SK-N-SH (cell line): Measurements from ENCODE around the gene FSTL5. TPM values are rescaled to one million over a fixed set of nuclear protein-coding genes. Genes with fewer than 3 reads are reported as not detected.

ENCODE experiments used
- CTCF ChIA-PET: fragments of 300-600, 350-600 bp; formaldehyde crosslinking; extraction: SDS; loops from one replicate; lab custom pipeline; 2021; lab: Yijun Ruan, JAX
- POLR2A ChIA-PET: fragments of 350-600 bp; sonication (Branson Sonifier 250); formaldehyde crosslinking; extraction: SDS; loops from one replicate; lab custom pipeline; 2020; ENCODE audit warnings: antibody characterized with exemption, inconsistent platforms; lab: Yijun Ruan, JAX
- DNase-seq: peaks from one replicate; pipeline ENCODE4 v3.0.0; 2012
- H2AFZ ChIP-seq: fragments of 200-600 bp; sonication (generic); 2 replicates; pipeline ENCODE4 v1.8.1; 2016; ENCODE audit warnings: antibody characterized with exemption, mild to moderate bottlenecking, low read depth
- H3F3A ChIP-seq: fragments of 200-600 bp; sonication (generic); replicated peaks from 2 replicates; pipeline ENCODE3; 2016; ENCODE audit warnings: antibody characterized with exemption, mild to moderate bottlenecking; ENCODE audit not compliant: insufficient read depth
- H3K27ac ChIP-seq, 2 experiments: fragments of 200-500 bp in 1 of 2; fragments of 200-600 bp in 1 of 2; sonication (Bioruptor generic) in 1 of 2; sonication (generic), shearing (Covaris generic) in 1 of 2; 2 replicates each; pipeline versions ENCODE4 v1.5.1 to v1.6.1; 2014 to 2016; ENCODE audit warnings: low read depth in 2 of 2, inconsistent platforms in 1 of 2, low read length in 1 of 2, mild to moderate bottlenecking in 1 of 2, mixed read lengths in 1 of 2
- H3K27me3 ChIP-seq: fragments of 200-600 bp; sonication (generic), shearing (Covaris generic); 2 replicates; pipeline ENCODE4 v1.6.1; 2016; ENCODE audit warnings: mixed run types; ENCODE audit not compliant: insufficient read depth
- H3K36me3 ChIP-seq, 2 experiments: fragments of 200-500 bp in 1 of 2; fragments of 200-600 bp in 1 of 2; sonication (Bioruptor generic) in 1 of 2; sonication (generic) in 1 of 2; replicated peaks in 1 of 2; 2 replicates each; pipeline versions ENCODE3 to v1.5.1; 2014 to 2016; ENCODE audit warnings: low read length in 1 of 2, mild to moderate bottlenecking in 1 of 2; ENCODE audit not compliant: insufficient read depth in 2 of 2, control insufficient read depth in 1 of 2
- H3K4me1 ChIP-seq, 2 experiments: fragments of 200-500 bp in 1 of 2; fragments of 200-600 bp in 1 of 2; sonication (Bioruptor generic) in 1 of 2; sonication (generic), shearing (Covaris generic) in 1 of 2; 2 replicates each; pipeline versions ENCODE4 v1.5.1 to v1.6.1; 2014 to 2016; ENCODE audit warnings: low read depth in 1 of 2, low read length in 1 of 2, mixed run types in 1 of 2; ENCODE audit not compliant: insufficient read depth in 2 of 2, control insufficient read depth in 1 of 2
- H3K4me2 ChIP-seq: fragments of 200-600 bp; sonication (generic), shearing (Covaris generic); 2 replicates; pipeline ENCODE4 v1.6.1; 2017; ENCODE audit warnings: mixed run types
- H3K4me3 ChIP-seq, 2 experiments: fragments of 200-500 bp in 1 of 2; fragments of 200-600 bp in 1 of 2; sonication (Bioruptor generic) in 1 of 2; sonication (generic), shearing (Covaris generic) in 1 of 2; 2 replicates each; pipeline versions ENCODE4 v1.5.1 to v1.8.1; 2014 to 2016; ENCODE audit warnings: low read depth in 2 of 2, inconsistent platforms in 1 of 2, low read length in 1 of 2, mild to moderate bottlenecking in 1 of 2, mixed read lengths in 1 of 2, moderate library complexity in 1 of 2
- H3K79me2 ChIP-seq: fragments of 200-600 bp; sonication (generic); 2 replicates; pipeline ENCODE4 v1.8.1; 2017; ENCODE audit warnings: mild to moderate bottlenecking; ENCODE audit not compliant: insufficient read depth
- H3K9ac ChIP-seq: fragments of 200-600 bp; sonication (generic); 2 replicates; pipeline ENCODE4 v1.6.1; 2017; ENCODE audit warnings: mixed run types
- H3K9me2 ChIP-seq: fragments of 200-600 bp; sonication (generic); 2 replicates; pipeline ENCODE4 v1.6.1; 2017; ENCODE audit warnings: mixed run types
- H3K9me3 ChIP-seq: fragments of 200-600 bp; sonication (generic); 2 replicates; pipeline ENCODE4 v1.6.1; 2017; ENCODE audit warnings: mixed run types, mild to moderate bottlenecking, moderate library complexity
- H4K20me1 ChIP-seq: fragments of 200-600 bp; sonication (generic); 2 replicates; pipeline ENCODE4 v1.6.1; 2017; ENCODE audit warnings: mild to moderate bottlenecking, mixed run types; ENCODE audit not compliant: insufficient read depth
- ELF1 ChIP-seq: IDR thresholded peaks from 2 replicates; pipeline ENCODE4 v1.4.0; 2012
- EP300 ChIP-seq, 2 experiments: IDR thresholded peaks; 2 replicates each; pipeline versions ENCODE4 v1.4.0 to v1.6.1; 2012; ENCODE audit warnings: borderline replicate concordance in 1 of 2, low read depth in 1 of 2, low read length in 1 of 2
- EZH2phosphoT487 ChIP-seq: fragments of 200-600 bp; sonication (generic); IDR thresholded peaks from 2 replicates; pipeline ENCODE4 v1.6.1; 2017; ENCODE audit warnings: low read depth, mixed run types, mild to moderate bottlenecking, antibody characterized with exemption, moderate library complexity, borderline replicate concordance
- FOXM1 ChIP-seq: IDR thresholded peaks from 2 replicates; pipeline ENCODE4 v1.4.0; 2012; ENCODE audit warnings: low read depth, mild to moderate bottlenecking
- GABPA ChIP-seq: IDR thresholded peaks from 2 replicates; pipeline ENCODE4 v1.4.0; 2012; ENCODE audit warnings: low read depth, mild to moderate bottlenecking
- GATA2 ChIP-seq: sonication (generic); formaldehyde crosslinking; IDR thresholded peaks from 2 replicates; pipeline ENCODE4 v1.5.0; 2020; ENCODE audit warnings: mild to moderate bottlenecking, missing genetic modification reagents
- MEF2A ChIP-seq: IDR thresholded peaks from 2 replicates; pipeline ENCODE4 v1.4.0; 2012; ENCODE audit warnings: low read depth, borderline replicate concordance
- POLR2AphosphoS5 ChIP-seq: IDR thresholded peaks from 2 replicates; pipeline ENCODE4 v1.6.1; 2012; ENCODE audit warnings: low read depth, low read length
- RCOR1 ChIP-seq: fragments of 150-350 bp; IDR thresholded peaks from 2 replicates; pipeline ENCODE4 v1.6.1; 2017; ENCODE audit warnings: antibody characterized with exemption, low read length
- REST ChIP-seq: IDR thresholded peaks from 2 replicates; pipeline ENCODE4 v1.6.1; 2012; ENCODE audit warnings: mild to moderate bottlenecking, low read depth, low read length, moderate library complexity
- RFX5 ChIP-seq: IDR thresholded peaks from 2 replicates; pipeline ENCODE4 v1.6.1; 2012; ENCODE audit warnings: mild to moderate bottlenecking, improper control_type of control experiment, low read length
- SMC3 ChIP-seq: IDR thresholded peaks from 2 replicates; pipeline ENCODE4 v1.6.1; 2012; ENCODE audit warnings: low read depth, low read length, improper control_type of control experiment
- TAF1 ChIP-seq: IDR thresholded peaks from 2 replicates; pipeline ENCODE4 v1.6.1; 2012; ENCODE audit warnings: low read depth, mild to moderate bottlenecking, low read length, moderate library complexity, borderline replicate concordance
- USF2 ChIP-seq: fragments of 150-350 bp; IDR thresholded peaks from 2 replicates; pipeline ENCODE4 v1.6.1; 2017; ENCODE audit warnings: antibody characterized with exemption, low read length, low read depth, borderline replicate concordance
- YY1 ChIP-seq: IDR thresholded peaks from 2 replicates; pipeline ENCODE4 v1.4.0; 2012; ENCODE audit warnings: low read depth, mild to moderate bottlenecking
- WGBS: methylation state at CpG from one replicate; pipeline ENCODE4 v1.1.6; 2017; ENCODE audit warnings: low lambda C conversion rate; 5-methylcytosine and 5-hydroxymethylcytosine counted together
- polyA plus RNA-seq, 3 experiments: library from polyadenylated mRNA; depleted of rRNA; stranded (reverse); fragments of >200 nt; gene quantifications; 2 replicates each; pipeline ENCODE4 v1.2.3, GENCODE V29; 2012
- TF ChIP-seq, protein P1 (sequence below): IDR thresholded peaks from 2 replicates; pipeline ENCODE4 v1.4.0; 2012; ENCODE audit warnings: low read depth, borderline replicate concordance

FSTL5 gene
- polyA plus RNA-seq, 1 of the 3 experiments (the other 2 are of a cell fraction) = 0.07 TPM

DNA sequence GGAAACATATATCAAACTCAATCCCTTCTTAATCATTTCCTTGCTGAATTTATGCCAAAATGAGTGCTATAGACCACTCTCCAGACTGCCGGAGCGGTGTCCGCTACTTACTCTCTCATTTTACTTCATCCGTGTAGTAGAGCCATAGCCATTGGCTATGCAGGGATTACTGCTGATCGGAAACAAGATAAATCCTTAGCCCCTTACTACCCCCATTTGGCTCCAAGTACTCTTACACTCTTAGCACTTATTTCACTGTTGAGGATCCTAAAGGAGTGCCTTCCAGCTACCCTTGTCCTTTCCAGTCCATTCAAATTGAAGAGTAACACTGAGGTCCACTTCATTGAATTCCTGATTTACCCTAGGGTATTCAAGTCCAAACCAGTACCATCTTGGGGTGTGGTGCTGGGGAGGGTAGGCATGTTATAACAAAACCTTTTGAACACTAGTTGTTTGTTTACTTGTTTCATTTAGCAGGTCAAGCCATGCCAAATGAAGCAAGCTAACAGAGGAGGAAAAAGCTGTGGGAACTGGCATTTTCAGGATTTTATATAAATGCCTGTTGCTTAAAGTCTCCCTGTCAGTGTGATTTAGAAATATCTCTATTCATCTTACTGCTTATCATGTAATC is 715.1 kb downstream of the FSTL5 start:
- no peaks in the 10 kb centered on the region for H3K79me2 ChIP-seq
- H3K27ac ChIP-seq = no peak overlapping the region
- no peaks in the 10 kb centered on the region for H3K27me3 ChIP-seq
- no peaks in the 10 kb centered on the region for H3K9me3 ChIP-seq
- no peak for DNase-seq
- no peak for TF ChIP-seq GATA2 (CRISPR knock-in tag)
- TF ChIP-seq POLR2AphosphoS5 = no peak
- TF ChIP-seq RCOR1 = no peak
- TF ChIP-seq RFX5 = no peak
- TF ChIP-seq GABPA = no peak
- TF ChIP-seq USF2 = no peak
- TF ChIP-seq ELF1 = no peak
- no peak for TF ChIP-seq REST
- no peak for TF ChIP-seq SMC3
- TF ChIP-seq YY1 = no peak
- TF ChIP-seq EZH2phosphoT487 = no peak
- TF ChIP-seq FOXM1 = no peak
- no peak for TF ChIP-seq TAF1
- no peak for TF ChIP-seq MEF2A
- no peak for TF ChIP-seq EP300 (IDR thresholded peaks at IDR 0.05; ENCODE audit: borderline replicate concordance in 1 of 2, low read depth in 1 of 2, low read length in 1 of 2)
- TF ChIP-seq, protein P1, sequence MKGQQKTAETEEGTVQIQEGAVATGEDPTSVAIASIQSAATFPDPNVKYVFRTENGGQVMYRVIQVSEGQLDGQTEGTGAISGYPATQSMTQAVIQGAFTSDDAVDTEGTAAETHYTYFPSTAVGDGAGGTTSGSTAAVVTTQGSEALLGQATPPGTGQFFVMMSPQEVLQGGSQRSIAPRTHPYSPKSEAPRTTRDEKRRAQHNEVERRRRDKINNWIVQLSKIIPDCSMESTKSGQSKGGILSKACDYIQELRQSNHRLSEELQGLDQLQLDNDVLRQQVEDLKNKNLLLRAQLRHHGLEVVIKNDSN = no peak
- no peak overlapping the region for H3K4me3 ChIP-seq
- no peaks in the 10 kb centered on the region for H3K9me2 ChIP-seq
- no peaks in the 10 kb centered on the region for H3K4me1 ChIP-seq
- CTCF ChIA-PET = no interaction called here
- no peak overlapping the region for H3K4me2 ChIP-seq
- H3K9ac ChIP-seq = no peak overlapping the region
- no peaks in the 10 kb centered on the region for H3K36me3 ChIP-seq
- no peaks in the 10 kb centered on the region for H4K20me1 ChIP-seq
- POLR2A ChIA-PET = interaction anchor here (0.6 kb wide), 1 partner anchor 425 kb away, joined by 3 read pairs; no protein-coding TSS in a partner anchor
- H2AFZ ChIP-seq = no peak overlapping the region; the same call in 1 of the 2 replicates
- WGBS = 75% methylated on average over 5 of the region's 5 CpGs
- no peaks in the 10 kb centered on the region for H3F3A ChIP-seq
